SU-DHL-6 (cell line): Measurements from ENCODE around the gene SLC28A2.

Source experiments
- EZH2phosphoT487 ChIP-seq: fragments of 200-600 bp; sonication (generic), shearing (Covaris generic); conservative IDR thresholded peaks from 2 replicates; pipeline ENCODE4 v1.6.1; 2018; ENCODE audit warnings: mild to moderate bottlenecking, antibody characterized with exemption, low read length, moderate library complexity, mixed read lengths
- TF ChIP-seq, protein P1 (sequence below): fragments of 200-600 bp; sonication (generic); IDR thresholded peaks from one replicate; pipeline ENCODE4 v1.5.1; 2017; ENCODE audit warnings: antibody characterized with exemption, mild to moderate bottlenecking, low read length, moderate library complexity; ENCODE audit not compliant: insufficient read depth, poor library complexity, severe bottlenecking

DNA sequence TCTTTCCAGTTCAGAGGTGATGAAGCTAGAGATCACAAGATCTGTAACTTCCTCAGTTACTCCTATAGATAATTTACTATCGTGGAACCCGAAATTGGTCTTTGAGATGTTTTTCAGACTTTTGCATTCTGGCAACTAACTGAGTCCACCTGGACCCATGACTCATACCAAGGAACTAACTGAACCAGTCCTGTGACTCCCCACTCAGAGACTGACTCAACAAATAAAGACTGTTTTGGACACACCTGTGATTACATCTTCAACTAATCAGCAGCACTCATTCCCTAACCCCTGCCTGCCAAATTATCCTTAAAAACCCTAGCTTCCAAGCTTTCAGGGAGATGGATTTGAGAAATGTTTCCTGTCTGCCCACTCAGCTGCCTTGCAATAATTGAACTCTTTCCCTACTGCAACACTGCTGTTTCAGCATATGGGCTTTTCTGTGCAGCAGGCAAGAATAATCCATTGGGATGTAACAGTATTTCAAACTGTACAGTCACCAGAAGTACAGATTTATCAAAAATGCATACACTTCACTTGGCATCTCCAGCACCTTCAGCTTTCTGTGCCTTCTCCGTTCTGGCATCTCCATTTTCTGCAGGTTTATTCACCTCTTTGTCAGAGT is 68.7 kb downstream of the SLC28A2 start:
- TF ChIP-seq, protein P1, sequence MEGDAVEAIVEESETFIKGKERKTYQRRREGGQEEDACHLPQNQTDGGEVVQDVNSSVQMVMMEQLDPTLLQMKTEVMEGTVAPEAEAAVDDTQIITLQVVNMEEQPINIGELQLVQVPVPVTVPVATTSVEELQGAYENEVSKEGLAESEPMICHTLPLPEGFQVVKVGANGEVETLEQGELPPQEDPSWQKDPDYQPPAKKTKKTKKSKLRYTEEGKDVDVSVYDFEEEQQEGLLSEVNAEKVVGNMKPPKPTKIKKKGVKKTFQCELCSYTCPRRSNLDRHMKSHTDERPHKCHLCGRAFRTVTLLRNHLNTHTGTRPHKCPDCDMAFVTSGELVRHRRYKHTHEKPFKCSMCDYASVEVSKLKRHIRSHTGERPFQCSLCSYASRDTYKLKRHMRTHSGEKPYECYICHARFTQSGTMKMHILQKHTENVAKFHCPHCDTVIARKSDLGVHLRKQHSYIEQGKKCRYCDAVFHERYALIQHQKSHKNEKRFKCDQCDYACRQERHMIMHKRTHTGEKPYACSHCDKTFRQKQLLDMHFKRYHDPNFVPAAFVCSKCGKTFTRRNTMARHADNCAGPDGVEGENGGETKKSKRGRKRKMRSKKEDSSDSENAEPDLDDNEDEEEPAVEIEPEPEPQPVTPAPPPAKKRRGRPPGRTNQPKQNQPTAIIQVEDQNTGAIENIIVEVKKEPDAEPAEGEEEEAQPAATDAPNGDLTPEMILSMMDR, result no peak
- no peak for TF ChIP-seq EZH2phosphoT487
